Fibroblast of skin of back (primary cell): ENCODE data around the gene ITPR1.
"Not testable (repeated sequence)": the region's sequence is repeated elsewhere in the genome, so short reads cannot be mapped to it uniquely, and the experiment has no call there.

Experiments used
- DNase-seq: peaks from one replicate; pipeline ENCODE4 v3.0.0-alpha.2; 2013

Gene ITPR1

GRCh38 chr3:4761759-4762158 is 268.6 kb downstream of the ITPR1 start:
- no peak for DNase-seq

GRCh38 chr3:4762481-4763230 is 269.5 kb downstream of the ITPR1 start:
- DNase-seq, result not testable (repeated sequence)

- no peak for DNase-seq
Observed at GRCh38 chr3:4763604-4764247, 270.6 kb downstream of the ITPR1 start.

GRCh38 chr3:4765212-4765611 is 272.1 kb downstream of the ITPR1 start:
- DNase-seq, result no peak

GRCh38 chr3:4766263-4766662 is 273.1 kb downstream of the ITPR1 start:
- no peak for DNase-seq

- DNase-seq, result no peak
Observed at GRCh38 chr3:4766716-4767499, 273.8 kb downstream of the ITPR1 start.

- no peak for DNase-seq
Observed at GRCh38 chr3:4768021-4768420, 274.9 kb downstream of the ITPR1 start.

GRCh38 chr3:4768521-4768920 is 275.4 kb downstream of the ITPR1 start:
- DNase-seq, result no peak

- no peak for DNase-seq
Observed at GRCh38 chr3:4770561-4770960, 277.4 kb downstream of the ITPR1 start.

- no peak for DNase-seq
Observed at GRCh38 chr3:4771243-4771642, 278.1 kb downstream of the ITPR1 start.

- DNase-seq, result no peak
Observed at GRCh38 chr3:4772171-4772804, 279.1 kb downstream of the ITPR1 start.

GRCh38 chr3:4772858-4773257 is 279.7 kb downstream of the ITPR1 start:
- no peak for DNase-seq

GRCh38 chr3:4773583-4773982 is 280.4 kb downstream of the ITPR1 start:
- DNase-seq, result no peak

GRCh38 chr3:4774531-4774930 is 281.4 kb downstream of the ITPR1 start:
- DNase-seq, result no peak

- no peak for DNase-seq
Observed at GRCh38 chr3:4776399-4776979, 283.3 kb downstream of the ITPR1 start.

- DNase-seq, result no peak
Observed at GRCh38 chr3:4776980-4777581, 283.9 kb downstream of the ITPR1 start.

GRCh38 chr3:4778119-4778518 is 285.0 kb downstream of the ITPR1 start:
- DNase-seq, result no peak

- no peak for DNase-seq
Observed at GRCh38 chr3:4778740-4779139, 285.6 kb downstream of the ITPR1 start.

GRCh38 chr3:4780545-4780957 is 287.4 kb downstream of the ITPR1 start:
- DNase-seq, result no peak

- no peak for DNase-seq
Observed at GRCh38 chr3:4782095-4782494, 288.9 kb downstream of the ITPR1 start.

GRCh38 chr3:4785551-4785950 is 292.4 kb downstream of the ITPR1 start:
- DNase-seq, result no peak

- DNase-seq, result no peak
Observed at GRCh38 chr3:4786431-4786830, 293.3 kb downstream of the ITPR1 start.
